Measurements from ENCODE around the gene CA5B. TPM values are rescaled to one million over a fixed set of nuclear protein-coding genes. Genes with fewer than 3 reads are reported as not detected.
"Not testable (repeated sequence)": the region's sequence is repeated elsewhere in the genome, so short reads cannot be mapped to it uniquely, and the experiment has no call there.

CA5B gene
- total and polyA plus RNA-seq, 8 donors = 1.9 to 7.9 (median 4.9) TPM

DNA sequence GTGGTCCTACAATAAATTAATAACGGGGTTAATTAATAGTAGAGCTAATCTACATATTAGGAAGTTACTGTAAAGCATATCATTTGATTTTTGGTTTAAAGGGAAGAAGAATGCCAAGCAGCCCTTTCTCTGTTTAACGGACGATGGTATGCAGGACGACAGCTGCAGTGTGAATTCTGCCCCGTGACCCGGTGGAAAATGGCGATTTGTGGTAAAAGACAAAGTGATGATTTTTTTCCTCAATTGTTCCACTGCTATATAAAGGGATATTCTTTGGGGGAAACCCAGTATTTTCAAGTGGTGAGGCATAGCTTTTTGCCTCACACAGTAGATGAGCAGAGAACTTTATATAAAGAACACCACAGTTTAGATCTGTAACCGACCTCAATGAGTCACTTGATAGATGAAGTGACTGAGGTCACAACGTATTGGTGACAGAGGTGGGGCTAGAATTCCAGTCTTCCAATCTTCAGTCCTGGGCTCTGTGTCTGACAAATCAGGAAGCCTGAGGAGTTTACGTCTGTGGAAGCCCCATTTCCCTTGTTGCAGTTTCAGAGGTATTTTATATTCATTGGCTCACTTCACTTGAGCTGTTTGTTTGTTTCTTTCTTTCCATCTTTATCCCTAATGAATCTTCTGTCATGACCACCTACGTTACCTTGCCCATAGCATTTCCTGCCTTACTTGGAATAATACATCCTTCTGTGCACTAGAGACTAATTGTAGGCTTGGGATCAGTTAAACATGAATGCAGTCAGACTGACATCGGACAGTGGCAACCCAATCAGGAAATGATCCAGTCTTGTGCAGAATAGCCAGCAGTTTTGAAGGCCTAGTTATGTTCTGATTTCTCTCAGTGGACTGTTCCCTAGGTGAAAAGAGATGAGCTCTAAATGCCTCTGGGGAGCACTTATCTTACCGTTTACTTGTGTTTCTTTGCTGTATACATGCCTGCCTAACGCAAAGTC is 82.3 kb downstream of the CA5B start:
- H3K4me1 ChIP-seq = no peaks in the 10 kb centered on the region
- H3K9me3 ChIP-seq = no peaks in the 10 kb centered on the region
- no peaks in the 10 kb centered on the region for H3K27me3 ChIP-seq
- FAIRE-seq (no peak), ATAC-seq (no peak), DNase-seq (no peak)
- no peak overlapping the region for H3K27ac ChIP-seq
- no peak for TF ChIP-seq CTCF (IDR thresholded peaks at IDR 0.05)
- H3K4me3 ChIP-seq = no peak overlapping the region
- peaks cover 0 to 25% (median 0%) of the 10 kb centered on the region in 3 donors for H3K36me3 ChIP-seq
- WGBS, 2 donors = 88 to 89% methylated on average over 14 of the region's 14 CpGs
- intact Hi-C loops (cut with DNase I) = no loop called here

GRCh38 chrX:15822922-15823321 is 84.9 kb downstream of the CA5B start:
- intact Hi-C loops (cut with DNase I) = no loop called here
- no peak for TF ChIP-seq CTCF (IDR thresholded peaks at IDR 0.05)
- Histone ChIP-seq H3K27ac (no peak overlapping the region), H3K4me3 (no peak overlapping the region), H3K36me3 (peaks cover 0 to 14% (median 0%) of the 10 kb centered on the region in 3 donors), H3K4me1 (no peaks in the 10 kb centered on the region), H3K27me3 (no peaks in the 10 kb centered on the region), H3K9me3 (no peaks in the 10 kb centered on the region)
- WGBS, 2 donors = 97 to 98% methylated on average over 23 of the region's 23 CpGs
- DNase-seq (no peak), FAIRE-seq (no peak), ATAC-seq (no peak)

DNA sequence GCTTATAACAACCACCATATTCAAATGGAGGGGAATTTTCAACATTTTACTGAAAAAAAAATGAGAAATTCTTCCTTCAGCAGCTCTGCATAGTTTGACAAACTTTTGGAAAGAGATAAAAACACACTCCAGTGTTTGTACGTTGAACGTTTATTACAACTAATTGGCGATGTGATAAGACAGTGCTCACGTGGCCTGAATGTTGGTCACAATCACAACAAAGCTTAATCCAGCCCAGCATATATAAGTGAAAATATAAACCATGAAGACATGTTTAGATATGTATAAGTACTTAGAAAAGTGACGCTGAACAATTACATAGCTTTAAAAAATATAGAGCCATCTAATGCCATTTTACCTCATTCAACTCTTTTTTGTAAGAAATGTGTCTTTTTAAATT is 87.9 kb downstream of the CA5B start:
- intact Hi-C loops (cut with DNase I) = no loop called here
- H3K4me1 ChIP-seq = no peaks in the 10 kb centered on the region
- no peak overlapping the region for H3K4me3 ChIP-seq
- WGBS, 2 donors = 59 to 76% methylated on average over 5 of the region's 5 CpGs
- no peak for TF ChIP-seq CTCF (IDR thresholded peaks at IDR 0.05)
- no peak overlapping the region for H3K27ac ChIP-seq
- no peaks in the 10 kb centered on the region for H3K27me3 ChIP-seq
- FAIRE-seq = no peak
- ATAC-seq = no peak
- no peaks in the 10 kb centered on the region for H3K9me3 ChIP-seq
- no peak for DNase-seq
- no peaks in the 10 kb centered on the region for H3K36me3 ChIP-seq

DNA sequence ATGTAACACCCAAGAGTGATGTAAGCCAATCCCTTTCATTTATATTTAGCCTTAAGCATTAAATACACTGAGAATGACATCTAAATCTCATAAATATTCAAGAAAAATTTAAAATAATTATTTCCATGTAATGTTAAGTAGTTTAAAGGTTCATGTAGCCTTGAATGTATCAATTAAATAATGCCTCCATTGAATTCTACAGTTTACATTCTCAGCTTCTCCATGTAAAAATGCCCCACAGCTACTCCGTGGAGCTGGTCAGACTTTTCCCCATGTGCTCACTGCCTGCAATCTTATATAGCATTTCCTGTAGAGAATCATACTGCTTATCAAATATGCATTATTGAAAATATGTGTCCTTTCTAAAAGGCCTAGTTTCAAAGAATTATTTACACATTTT is 91.1 kb downstream of the CA5B start:
- Histone ChIP-seq H3K36me3 (no peaks in the 10 kb centered on the region), H3K9me3 (no peaks in the 10 kb centered on the region), H3K4me3 (no peak overlapping the region), H3K27ac (no peak overlapping the region), H3K27me3 (no peaks in the 10 kb centered on the region), H3K4me1 (no peaks in the 10 kb centered on the region)
- FAIRE-seq (no peak), DNase-seq (no peak), ATAC-seq (no peak)
- intact Hi-C loops (cut with DNase I) = no loop called here
- TF ChIP-seq CTCF (IDR thresholded peaks at IDR 0.05) = no peak
- WGBS, 2 donors = 90 to 98% methylated on average over 1 of the region's 1 CpG

- 80% methylated on average over 1 of the region's 2 CpGs for WGBS, 2 donors
- FAIRE-seq; H3K9me3 ChIP-seq; H3K4me3 ChIP-seq; ATAC-seq; H3K36me3 ChIP-seq; DNase-seq; H3K4me1 ChIP-seq; intact Hi-C loops (cut with DNase I); H3K27ac ChIP-seq; H3K27me3 ChIP-seq: not testable (repeated sequence)
Measured at GRCh38 chrX:15831347-15831746, 93.3 kb downstream of the CA5B start.
